GM18498 (cell line): ENCODE data around the gene POLA2.
"Not testable (repeated sequence)": the region's sequence is repeated elsewhere in the genome, so short reads cannot be mapped to it uniquely, and the experiment has no call there.

Experiments
- ATAC-seq: cut with Tn5 transposase; IDR thresholded peaks from one replicate; pipeline ENCODE4 v1.9.1; 2021; ENCODE audit warnings: mild to moderate bottlenecking, moderate library complexity; ENCODE audit not compliant: unreplicated experiment

The POLA2 gene

DNA sequence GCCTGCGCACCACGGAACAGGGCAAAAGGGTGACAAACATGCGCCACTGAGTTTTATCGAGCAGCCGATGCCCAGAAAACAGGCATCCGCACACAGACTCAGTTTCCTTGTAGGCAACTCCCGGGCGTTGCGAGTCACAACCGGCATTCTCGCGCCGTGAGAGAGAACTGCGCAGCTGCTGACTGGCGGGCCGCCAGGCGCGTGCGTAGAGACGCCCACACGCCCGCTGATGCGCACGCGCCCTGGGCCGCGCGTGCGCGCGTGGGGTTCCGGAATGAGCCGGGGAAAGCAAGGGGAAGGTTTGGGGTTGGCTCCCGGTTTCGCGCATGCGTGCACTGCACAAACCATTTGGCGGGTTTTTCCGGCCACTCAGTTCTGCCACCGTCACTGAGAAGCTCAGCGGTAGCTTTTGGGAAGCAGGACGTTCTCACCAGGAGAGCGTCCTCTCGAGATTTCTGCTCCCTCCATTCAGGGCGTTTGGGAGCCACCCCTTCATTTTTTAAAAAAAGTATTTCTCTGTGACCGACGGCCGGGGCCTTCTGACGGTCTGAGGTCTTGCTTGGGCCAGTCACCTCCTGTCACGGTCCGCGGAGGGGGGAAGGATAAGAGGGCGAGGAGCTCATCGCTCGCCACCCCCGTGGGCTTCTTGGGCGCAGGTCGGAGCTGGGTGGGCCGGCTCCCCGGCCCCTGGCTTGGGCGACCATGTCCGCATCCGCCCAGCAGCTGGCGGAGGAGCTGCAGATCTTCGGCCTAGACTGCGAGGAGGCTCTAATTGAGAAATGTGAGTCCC, at the start of gene POLA2:
Gene POLA2 (plus strand): TSS at position 372 of the 790 bp plus-strand sequence. CDS start 331 bp downstream, at position 703.
- peak; percentile 84 for ATAC-seq

GRCh38 chr11:65212226-65212801, 49.4 kb upstream of the POLA2 start:
- ATAC-seq: no peak

DNA sequence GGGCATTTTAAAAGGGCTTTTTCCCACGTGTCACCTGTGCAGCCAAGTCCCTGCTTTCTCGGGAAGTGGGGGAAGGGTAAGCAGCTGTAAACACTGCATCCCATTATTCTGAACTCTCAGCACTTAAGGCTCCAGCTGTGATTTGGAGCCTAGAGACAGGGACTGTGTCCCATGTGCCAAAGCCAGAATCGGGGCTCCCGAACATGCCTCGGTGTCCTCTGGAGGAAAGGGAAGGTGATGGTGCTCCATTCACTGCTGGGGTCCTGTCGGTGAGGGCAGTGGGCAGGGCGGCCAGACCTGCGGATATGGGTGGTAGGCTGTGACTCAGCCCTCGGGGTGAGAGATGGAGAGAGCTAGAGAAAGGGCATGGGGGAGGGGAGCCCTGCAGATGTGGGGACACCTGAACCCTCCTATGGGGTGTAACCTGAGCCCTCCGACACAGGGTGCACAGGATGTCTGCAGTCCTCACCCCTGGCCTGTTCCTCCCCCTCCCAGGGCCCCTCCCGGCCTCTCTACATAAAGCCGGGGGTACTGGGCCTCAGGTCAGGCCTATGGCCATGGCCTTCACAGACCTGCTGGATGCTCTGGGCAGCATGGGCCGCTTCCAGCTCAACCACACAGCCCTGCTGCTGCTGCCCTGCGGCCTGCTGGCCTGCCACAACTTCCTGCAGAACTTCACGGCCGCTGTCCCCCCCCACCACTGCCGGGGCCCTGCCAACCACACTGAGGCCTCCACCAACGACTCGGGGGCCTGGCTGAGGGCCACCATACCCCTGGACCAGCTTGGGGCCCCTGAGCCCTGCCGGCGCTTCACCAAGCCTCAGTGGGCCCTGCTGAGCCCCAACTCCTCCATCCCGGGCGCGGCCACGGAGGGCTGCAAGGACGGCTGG, 48.2 kb upstream of the POLA2 start:
- no peak for ATAC-seq

- no peak for ATAC-seq
Observed at GRCh38 chr11:65214212-65214845, 47.4 kb upstream of the POLA2 start.

DNA sequence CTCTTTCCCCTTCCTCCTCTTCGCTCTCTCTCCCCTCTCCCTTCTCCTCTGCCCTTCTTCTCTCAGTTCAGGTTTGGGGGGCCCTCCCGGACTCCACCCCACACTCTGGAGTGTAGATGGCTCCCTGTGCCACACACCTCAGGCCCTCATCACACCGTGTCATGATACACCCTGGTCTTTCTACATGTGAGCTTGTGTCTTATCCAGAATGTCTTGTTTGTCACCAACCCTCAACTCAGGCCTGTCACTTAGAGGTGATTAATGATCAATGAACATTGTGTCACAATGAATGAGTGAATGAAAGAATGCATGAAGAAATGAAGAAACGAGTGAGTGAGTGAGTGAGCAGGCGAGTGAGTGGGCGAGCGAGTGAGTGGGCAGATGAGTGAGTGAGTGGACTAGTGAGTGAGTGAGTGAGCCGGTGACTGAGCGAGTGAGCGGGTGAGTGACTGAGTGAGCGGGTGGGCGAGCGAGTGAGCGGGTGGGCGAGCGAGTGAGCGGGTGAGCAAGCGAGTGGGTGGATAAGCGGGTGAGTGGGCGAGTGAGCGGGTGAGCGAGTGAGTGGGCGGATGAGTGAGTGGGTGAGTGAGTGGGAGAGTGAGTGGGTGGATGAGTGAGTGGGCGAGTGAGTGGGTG, 46.2 kb upstream of the POLA2 start:
- ATAC-seq: no peak

- no peak for ATAC-seq
Observed at GRCh38 chr11:65216830-65217229, 44.9 kb upstream of the POLA2 start.

GRCh38 chr11:65217441-65218423, 44.0 kb upstream of the POLA2 start:
- no peak for ATAC-seq

GRCh38 chr11:65218446-65218845, 43.3 kb upstream of the POLA2 start:
- no peak for ATAC-seq

DNA sequence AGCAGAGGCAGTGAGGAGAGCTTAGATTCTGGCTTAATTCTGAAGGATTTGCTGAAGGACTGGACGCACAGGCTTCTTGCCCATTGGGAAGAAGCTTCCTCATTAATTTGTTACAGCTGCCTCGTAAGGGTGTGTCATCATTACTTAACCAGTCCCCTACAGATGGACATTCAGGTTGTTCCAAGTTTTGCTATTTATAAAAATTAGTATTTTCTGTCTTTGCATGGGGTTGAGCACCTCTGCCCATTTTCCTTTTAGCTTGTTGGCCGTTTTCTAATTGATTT, 41.9 kb upstream of the POLA2 start:
- no peak for ATAC-seq

- no peak for ATAC-seq
Observed at GRCh38 chr11:65221026-65221425, 40.7 kb upstream of the POLA2 start.

GRCh38 chr11:65223011-65223410, 38.8 kb upstream of the POLA2 start:
- ATAC-seq: no peak

- ATAC-seq: no peak
Observed at GRCh38 chr11:65224930-65225278, 36.9 kb upstream of the POLA2 start.

- ATAC-seq: no peak
Observed at GRCh38 chr11:65225279-65226102, 36.3 kb upstream of the POLA2 start.

DNA sequence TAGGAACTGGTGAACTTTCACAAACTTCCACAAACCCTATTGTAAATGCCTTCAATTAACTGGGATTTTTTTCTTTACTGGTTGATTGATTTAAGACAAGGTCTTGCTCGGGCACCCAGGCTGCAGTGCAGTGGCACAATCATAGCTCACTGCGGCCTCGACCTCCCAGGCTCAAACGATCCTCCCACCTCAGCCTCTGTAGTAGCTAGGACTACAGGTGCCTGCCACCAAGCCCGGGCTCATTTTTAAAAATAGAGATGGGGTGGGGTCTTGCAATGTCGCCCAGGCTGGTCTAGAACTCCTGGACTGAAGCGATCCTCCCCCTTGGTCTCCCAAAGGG, 35.7 kb upstream of the POLA2 start:
- no peak for ATAC-seq

DNA sequence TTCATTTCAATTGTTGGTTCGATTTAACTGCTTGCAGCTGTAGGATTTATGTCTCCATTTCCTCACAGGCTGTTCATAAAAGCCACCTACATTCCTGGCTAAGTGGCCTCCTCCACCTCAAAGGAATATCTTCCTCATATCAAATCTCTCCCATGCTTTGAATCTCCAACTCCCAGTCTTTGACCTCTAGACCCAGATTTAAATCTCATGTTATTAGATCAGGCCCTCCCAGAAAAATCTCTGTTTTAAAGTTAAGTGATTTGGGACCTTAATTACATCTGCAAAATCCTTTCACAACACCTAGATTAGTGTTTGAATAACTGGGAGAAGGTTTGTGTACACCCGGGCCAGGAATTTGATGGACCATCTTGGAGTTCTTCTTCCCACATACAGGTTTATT, 33.9 kb upstream of the POLA2 start:
- no peak for ATAC-seq

DNA sequence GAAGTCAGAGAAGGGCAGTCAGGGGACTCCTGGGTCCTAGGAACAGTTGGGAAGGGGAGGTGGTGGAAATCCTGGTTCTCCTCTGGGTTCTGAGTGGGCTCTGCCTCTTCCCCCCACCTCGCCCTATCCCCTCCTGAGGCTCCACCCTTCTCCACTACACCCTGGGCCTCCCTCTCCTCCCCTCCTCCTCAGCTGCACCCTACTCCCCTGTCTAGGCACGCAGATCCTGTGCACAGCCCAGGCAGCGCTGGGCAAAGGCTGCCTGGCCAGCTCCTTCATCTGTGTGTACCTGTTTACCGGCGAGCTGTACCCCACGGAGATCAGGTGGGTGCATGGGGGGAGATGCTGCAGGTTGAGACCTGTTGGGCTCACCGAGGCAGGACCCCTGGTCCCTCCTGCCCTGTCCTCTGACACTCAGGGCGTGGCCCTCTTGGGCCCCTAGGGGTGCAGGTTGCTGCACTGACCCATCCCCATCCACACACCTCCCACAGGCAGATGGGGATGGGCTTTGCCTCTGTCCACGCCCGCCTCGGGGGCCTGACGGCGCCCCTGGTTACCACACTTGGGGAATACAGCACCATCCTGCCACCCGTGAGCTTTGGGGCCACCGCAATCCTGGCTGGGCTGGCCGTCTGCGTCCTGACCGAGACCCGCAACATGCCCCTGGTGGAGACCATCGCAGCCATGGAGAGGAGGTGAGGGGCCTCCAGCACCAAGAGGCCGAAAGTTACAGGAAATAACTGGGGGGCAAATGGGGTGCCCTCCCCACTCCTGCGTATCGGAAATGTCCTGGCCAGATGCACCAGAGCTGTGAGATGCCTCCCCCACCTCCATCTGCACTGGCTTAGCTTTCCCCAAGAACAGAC, 25.3 kb upstream of the POLA2 start:
- ATAC-seq: no peak

DNA sequence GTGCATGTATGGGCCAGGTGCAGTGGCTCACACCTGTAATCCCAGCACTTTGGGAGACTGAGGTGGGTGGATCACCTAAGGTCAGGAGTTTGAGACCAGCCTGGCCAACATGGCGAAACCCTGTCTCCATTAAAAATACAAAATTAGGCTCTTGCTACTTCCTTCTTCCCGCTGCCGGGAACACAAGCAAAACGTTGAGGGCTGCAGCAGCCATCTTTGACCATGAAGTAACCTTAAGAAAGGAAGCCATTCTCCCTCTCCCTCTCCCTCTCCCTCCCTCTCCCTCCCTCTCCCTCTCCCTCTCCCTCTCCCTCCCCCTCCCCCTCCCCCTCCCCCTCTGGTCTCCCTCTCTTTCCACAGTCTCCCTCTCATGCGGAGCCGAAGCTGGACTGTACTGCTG, 23.5 kb upstream of the POLA2 start:
- ATAC-seq: not testable (repeated sequence)

DNA sequence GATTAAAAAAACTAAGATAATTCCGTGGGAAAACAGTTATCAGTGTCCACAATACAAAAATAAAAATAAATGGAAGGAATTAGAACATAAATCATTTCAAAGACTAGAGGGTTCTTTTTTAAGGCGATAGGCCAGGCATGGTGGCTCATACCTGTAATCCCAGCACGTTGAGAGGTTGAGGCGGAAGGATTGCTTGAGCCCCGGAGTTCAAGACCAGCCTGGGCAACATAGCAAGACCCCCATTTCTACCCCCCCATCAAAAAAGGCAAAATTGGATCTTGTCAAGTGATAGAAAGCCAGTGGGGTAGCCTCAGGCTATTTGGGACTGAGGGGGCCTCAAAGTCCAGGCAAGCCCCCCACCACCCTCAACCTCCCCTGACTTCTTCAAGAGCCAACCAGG, 20.6 kb upstream of the POLA2 start:
- no peak for ATAC-seq
